ENCODE measurements around the gene SEM1. TPM values are rescaled to one million over a fixed set of nuclear protein-coding genes. Genes with fewer than 3 reads are reported as not detected.
A peak's percentile ranks its signal among the peaks of the same experiment; 100 is the strongest.
"Not testable (repeated sequence)": the region's sequence is repeated elsewhere in the genome, so short reads cannot be mapped to it uniquely, and the experiment has no call there.

SEM1 gene
- 10 to 100 TPM; 15.1 to 33.1 TPM for total RNA-seq

- Histone ChIP-seq H3K27me3 (no peaks in the 10 kb centered on the region), H3K4me3 (peak within 1 kb of the TSS; percentile 67 to 81), H3K4me1 (peaks cover 0 to 28% of the 10 kb centered on the region in 2 donors), H3K36me3 (no peaks in the 10 kb centered on the region), H3K9me3 (no peaks in the 10 kb centered on the region), H3K27ac (peak within 1 kb of the TSS; percentile 72 to 91)
- peak; percentile 88 for DNase-seq (ENCODE audit: low spot score)
- TF ChIP-seq CTCF (IDR thresholded peaks at IDR 0.05): peak in 1 of 2 donors; percentile 12
These were observed at the start of gene SEM1 for GRCh38 chr7:96709381-96710228. SEM1 (minus strand) TSS chr7:96709846; CDS start chr7:96709763, 83 bp downstream.

GRCh38 chr7:96757880-96758279 is 48.2 kb upstream of the SEM1 start:
- H3K27ac ChIP-seq; DNase-seq (ENCODE audit: low spot score); H3K27me3 ChIP-seq; H3K4me3 ChIP-seq; H3K36me3 ChIP-seq; H3K4me1 ChIP-seq; H3K9me3 ChIP-seq: not testable (repeated sequence)

- Histone ChIP-seq H3K4me3 (no peak overlapping the region), H3K27me3 (no peaks in the 10 kb centered on the region), H3K9me3 (peaks cover 0 to 3% of the 10 kb centered on the region in 2 donors), H3K27ac (no peak overlapping the region), H3K36me3 (no peaks in the 10 kb centered on the region), H3K4me1 (no peaks in the 10 kb centered on the region)
- no peak for TF ChIP-seq CTCF (IDR thresholded peaks at IDR 0.05)
- no peak for DNase-seq (ENCODE audit: low spot score)
These were observed 37.8 kb upstream of the SEM1 start for GRCh38 chr7:96747418-96747940.

- no peak for DNase-seq (ENCODE audit: low spot score)
These were observed 30.5 kb upstream of the SEM1 start for GRCh38 chr7:96740130-96740529.

GRCh38 chr7:96739609-96740008 is 30.0 kb upstream of the SEM1 start:
- Histone ChIP-seq H3K27ac (no peak overlapping the region), H3K4me3 (no peak overlapping the region), H3K36me3 (no peaks in the 10 kb centered on the region), H3K4me1 (no peaks in the 10 kb centered on the region), H3K27me3 (no peaks in the 10 kb centered on the region), H3K9me3 (no peaks in the 10 kb centered on the region)
- no peak for DNase-seq (ENCODE audit: low spot score)
- TF ChIP-seq CTCF (IDR thresholded peaks at IDR 0.05): no peak

More at GRCh38 chr7:96740130-96740529, 30.5 kb upstream of the SEM1 start:
- Histone ChIP-seq H3K27ac (no peak overlapping the region), H3K27me3 (no peaks in the 10 kb centered on the region), H3K4me3 (no peak overlapping the region), H3K36me3 (no peaks in the 10 kb centered on the region), H3K9me3 (no peaks in the 10 kb centered on the region), H3K4me1 (no peaks in the 10 kb centered on the region)
- no peak for TF ChIP-seq CTCF (IDR thresholded peaks at IDR 0.05)

- no peaks in the 10 kb centered on the region for H3K4me1 ChIP-seq
- H3K27me3 ChIP-seq: no peaks in the 10 kb centered on the region
- H3K9me3 ChIP-seq: no peaks in the 10 kb centered on the region
- no peak for DNase-seq (ENCODE audit: low spot score)
- H3K27ac ChIP-seq: no peak overlapping the region
- H3K4me3 ChIP-seq: no peak overlapping the region
- TF ChIP-seq CTCF (IDR thresholded peaks at IDR 0.05): no peak
- H3K36me3 ChIP-seq: no peaks in the 10 kb centered on the region
These were observed 29.5 kb upstream of the SEM1 start for GRCh38 chr7:96739167-96739566.
